Coronary artery (tissue), 2 donors: Measurements from ENCODE around the gene BPTF.
"Not testable (repeated sequence)": the region's sequence is repeated elsewhere in the genome, so short reads cannot be mapped to it uniquely, and the experiment has no call there.

Source experiments
- DNase-seq: peaks from one replicate; pipeline ENCODE4 v3.0.0-alpha.2; 2017; ENCODE audit warnings: low spot score
- H3K27ac ChIP-seq, 2 donors: fragments of 200-600 bp; sonication (generic); one replicate each; pipeline ENCODE4 v1.5.1; 2016 to 2019
- H3K4me3 ChIP-seq: fragments of 200-600 bp; sonication (generic); 2 replicates; pipeline ENCODE4 v1.5.1; 2016; ENCODE audit warnings: mild to moderate bottlenecking, moderate library complexity
- TF ChIP-seq, protein P1 (sequence below): fragments of 200-600 bp; sonication (generic); IDR thresholded peaks from one replicate; pipeline ENCODE4 v1.5.1; 2019; ENCODE audit warnings: antibody characterized with exemption

The BPTF gene

DNA sequence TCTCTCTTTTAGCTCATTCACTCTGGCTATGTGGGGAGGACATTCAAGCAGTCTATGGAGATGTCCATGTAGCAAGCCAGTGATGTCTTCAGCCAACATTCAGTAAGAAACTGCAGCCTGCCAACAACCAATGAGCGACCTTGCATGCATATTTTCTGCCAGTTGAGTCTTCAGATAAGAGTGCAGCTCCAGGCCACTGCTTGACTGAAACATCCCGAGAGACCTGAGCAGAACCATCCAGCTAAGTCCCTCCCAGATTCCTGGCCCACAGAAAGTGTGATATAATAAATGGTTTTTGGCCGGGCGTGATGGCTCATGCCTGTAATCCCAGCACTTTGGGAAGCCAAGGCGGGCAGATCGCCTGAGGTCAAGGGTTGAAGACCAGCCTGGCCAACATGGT is 181.5 kb downstream of the BPTF start:
- H3K27ac ChIP-seq = no peak overlapping the region
- TF ChIP-seq, protein P1, sequence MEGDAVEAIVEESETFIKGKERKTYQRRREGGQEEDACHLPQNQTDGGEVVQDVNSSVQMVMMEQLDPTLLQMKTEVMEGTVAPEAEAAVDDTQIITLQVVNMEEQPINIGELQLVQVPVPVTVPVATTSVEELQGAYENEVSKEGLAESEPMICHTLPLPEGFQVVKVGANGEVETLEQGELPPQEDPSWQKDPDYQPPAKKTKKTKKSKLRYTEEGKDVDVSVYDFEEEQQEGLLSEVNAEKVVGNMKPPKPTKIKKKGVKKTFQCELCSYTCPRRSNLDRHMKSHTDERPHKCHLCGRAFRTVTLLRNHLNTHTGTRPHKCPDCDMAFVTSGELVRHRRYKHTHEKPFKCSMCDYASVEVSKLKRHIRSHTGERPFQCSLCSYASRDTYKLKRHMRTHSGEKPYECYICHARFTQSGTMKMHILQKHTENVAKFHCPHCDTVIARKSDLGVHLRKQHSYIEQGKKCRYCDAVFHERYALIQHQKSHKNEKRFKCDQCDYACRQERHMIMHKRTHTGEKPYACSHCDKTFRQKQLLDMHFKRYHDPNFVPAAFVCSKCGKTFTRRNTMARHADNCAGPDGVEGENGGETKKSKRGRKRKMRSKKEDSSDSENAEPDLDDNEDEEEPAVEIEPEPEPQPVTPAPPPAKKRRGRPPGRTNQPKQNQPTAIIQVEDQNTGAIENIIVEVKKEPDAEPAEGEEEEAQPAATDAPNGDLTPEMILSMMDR = no peak

DNA sequence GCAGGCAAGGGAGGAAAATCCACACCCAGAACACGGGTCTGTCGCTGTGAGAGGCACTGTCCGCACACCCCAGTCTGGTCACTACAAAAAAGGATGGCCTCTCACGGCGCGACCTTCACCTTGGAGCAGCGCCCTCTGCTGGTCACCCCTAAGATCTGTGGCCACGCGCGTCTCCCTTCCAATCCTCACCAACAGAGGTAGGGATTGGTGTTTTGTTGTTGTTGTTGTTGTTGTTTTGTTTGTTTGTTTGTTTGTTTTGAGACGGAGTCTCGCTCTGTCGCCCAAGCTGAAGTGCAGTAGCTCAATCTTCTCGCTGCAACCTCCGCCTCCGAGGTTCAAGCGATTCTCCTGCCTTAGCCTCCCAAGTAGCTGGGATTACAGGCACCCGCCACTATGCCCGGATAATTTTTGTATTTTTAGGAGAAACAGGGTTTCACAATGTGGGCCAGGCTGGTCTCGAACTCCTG is 185.9 kb downstream of the BPTF start:
- no peak for DNase-seq
- TF ChIP-seq, protein P1 = peak; percentile 43
- no peak overlapping the region for H3K27ac ChIP-seq
- H3K4me3 ChIP-seq = no peak overlapping the region

More for the DNA sequence above, 181.5 kb downstream of the BPTF start:
- DNase-seq = no peak
- H3K4me3 ChIP-seq = no peak overlapping the region

DNA sequence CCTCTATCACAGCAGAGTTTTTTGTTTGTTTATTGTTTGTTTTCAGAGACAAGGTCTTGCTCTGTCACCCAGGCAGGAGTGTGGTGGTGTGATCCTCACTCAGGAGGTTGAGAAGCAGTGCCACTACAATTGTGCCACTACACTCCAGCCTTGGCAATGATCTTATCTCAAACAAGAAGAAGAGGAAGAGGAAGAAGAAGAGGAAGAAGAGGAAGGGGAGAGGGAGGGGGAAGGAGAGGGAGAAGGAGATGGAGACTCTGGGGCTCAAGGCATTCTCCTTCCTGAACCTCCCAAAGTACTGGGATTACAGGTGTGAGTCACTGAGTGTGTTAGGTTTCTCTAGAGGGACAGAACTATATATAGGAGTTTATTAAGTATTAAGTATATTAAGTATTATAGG is 188.1 kb downstream of the BPTF start:
- DNase-seq = no peak
- no peak overlapping the region for H3K27ac ChIP-seq
- no peak overlapping the region for H3K4me3 ChIP-seq
- TF ChIP-seq, protein P1 = no peak

DNA sequence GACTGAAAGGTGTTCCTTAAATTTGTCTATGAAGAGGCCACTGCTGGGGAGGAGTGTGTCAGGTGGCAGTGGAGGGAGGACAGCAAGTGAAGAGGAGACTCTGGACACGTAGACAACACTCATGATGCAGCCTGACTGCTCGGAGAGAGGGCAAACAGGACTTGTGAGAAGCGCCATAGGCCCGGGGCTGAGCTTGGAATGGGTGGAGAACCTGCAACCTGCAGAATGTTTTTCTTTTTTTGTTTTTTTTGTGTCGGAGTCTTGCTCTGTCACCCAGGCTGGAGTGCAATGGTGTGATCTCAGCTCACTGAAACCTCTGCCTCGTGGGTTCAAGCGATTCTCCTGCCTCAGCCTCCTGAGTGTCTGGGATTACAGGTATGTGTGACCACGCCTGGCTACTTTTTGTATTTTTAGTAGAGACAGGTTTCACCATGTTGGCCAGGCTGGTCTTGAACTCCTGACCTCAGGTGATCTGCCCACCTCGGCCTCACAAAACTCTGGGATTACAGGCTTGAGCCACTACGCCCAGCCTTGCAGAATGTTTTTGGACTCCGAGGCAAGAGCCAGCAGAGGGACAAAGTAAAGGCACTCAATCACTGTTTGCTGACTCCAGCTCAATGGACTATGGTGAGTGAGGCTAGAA is 189.9 kb downstream of the BPTF start:
- TF ChIP-seq, protein P1 = no peak
- DNase-seq = no peak
- Histone ChIP-seq H3K4me3 (no peak overlapping the region), H3K27ac (no peak overlapping the region)

DNA sequence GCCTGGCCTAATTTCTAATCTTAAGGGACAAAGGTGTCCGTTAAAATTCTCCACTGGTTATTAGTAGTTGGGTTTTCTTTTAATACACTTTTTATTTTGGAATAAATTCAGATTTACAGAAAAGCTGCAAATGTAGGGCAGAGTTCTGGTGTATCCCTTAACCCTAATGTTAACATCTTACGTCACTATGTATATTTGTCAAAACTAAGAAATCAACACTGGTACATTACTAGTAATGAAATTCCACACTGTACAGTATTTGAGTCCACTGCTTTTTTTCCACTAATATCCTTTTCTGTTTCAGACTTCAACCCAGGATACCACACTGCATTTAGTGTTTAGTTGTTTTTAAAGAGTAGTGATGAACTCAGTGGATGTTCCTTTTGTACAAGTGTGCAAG is 191.5 kb downstream of the BPTF start:
- no peak for DNase-seq

DNA sequence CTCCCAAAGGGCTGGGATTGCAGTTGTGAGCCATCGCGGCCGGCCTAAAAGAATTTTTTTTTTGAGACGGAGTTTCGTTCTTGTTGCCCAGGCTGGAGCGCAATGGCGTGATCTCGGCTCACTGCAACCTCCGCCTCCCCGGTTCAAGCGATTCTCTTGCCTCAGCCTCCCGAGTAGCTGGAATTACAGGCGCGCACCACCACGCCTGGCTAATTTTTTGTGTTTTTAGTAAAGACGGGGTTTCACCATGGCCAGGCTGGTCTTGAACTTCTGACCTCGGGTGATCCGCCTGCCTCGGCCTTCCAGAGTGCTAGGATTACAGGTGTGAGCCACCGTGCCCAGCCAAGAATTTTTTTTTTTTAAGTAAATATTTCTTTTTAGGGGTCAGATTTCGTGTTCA is 193.2 kb downstream of the BPTF start:
- not testable (repeated sequence) for H3K27ac ChIP-seq, H3K4me3 ChIP-seq, DNase-seq

More for the DNA sequence above, 191.5 kb downstream of the BPTF start:
- no peak overlapping the region for H3K27ac ChIP-seq
- H3K4me3 ChIP-seq = no peak overlapping the region
- TF ChIP-seq, protein P1 = no peak

DNA sequence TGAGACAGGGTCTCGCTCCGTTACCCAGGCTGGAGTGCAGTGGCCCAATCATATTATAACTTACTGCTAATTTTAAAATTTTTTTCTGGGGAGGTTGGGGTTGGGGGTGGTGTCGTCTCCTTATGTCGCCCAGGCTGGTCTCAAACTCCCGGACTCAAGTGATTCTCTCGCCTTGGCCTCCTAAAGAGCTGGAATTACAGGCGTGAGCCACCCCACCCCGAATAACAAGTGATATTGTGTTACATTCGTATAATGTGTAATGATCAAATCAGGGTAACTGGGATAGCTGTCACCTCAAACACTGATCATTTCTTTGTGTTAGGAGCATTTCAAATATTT is 194.0 kb downstream of the BPTF start:
- DNase-seq = no peak
- Histone ChIP-seq H3K4me3 (peak overlapping the region; percentile 74), H3K27ac (no peak overlapping the region)
- TF ChIP-seq, protein P1 = no peak
